NCI-H345 (cell line): ENCODE data around the gene CCDC196.

ENCODE experiments used
- DNase-seq: peaks from one replicate; lab custom pipeline; 2025; lab: John Stamatoyannopoulos, UW

CCDC196 gene

GRCh38 chr14:66485910-66486421 is at the start of gene CCDC196:
CCDC196 (plus strand) TSS chr14:66486371; CDS start chr14:66486503, 132 bp downstream.
- DNase-seq: no peak

DNA sequence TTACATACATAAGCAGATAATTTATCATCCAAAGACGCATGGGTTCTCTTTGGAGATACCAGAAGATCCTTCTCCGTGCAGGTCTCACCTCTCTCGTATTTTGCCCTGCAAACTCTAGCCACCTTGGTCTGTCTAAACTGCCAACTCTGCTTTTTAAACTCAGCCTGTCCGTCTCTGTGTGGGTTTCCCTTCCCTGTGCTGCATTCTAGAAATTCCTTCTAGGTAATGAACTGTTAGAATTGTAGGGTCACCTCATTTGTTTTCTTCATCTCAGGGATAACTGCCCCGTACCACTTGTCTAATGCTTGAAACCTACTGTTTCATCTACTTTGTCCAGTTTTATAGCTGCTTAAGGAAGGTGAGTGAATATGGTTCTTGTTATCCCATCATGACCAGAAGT is 45.4 kb upstream of the CCDC196 start:
- DNase-seq: no peak

DNA sequence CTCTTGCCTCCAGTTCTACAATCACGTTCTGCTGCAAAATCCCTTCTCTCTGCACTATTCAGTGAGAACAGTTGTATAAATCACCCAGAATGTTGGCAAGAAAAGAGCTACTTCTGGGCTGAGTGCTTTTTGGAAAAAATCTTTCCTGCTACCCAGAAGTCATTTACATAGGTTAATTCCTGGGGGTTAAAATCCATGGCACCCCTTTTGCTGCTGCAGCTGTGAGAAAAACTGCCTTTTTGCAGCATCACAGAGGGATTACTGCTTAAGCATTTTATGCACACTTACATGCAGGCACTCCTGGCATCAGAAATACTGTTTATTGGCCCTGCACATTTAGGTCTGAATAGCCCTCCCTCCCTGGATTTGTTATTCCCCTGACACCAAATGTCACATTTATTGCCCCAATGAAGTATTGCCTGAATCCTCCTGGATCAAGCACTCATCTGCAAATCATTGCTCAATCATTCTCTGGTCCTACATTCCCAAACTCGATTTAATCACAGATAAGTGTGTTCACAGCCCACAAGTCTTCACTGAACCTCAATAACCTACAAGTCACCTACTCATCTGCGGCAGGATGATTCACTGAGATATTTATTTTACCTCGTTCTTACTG is 43.1 kb upstream of the CCDC196 start:
- DNase-seq: no peak

- DNase-seq: no peak
These were observed 42.4 kb upstream of the CCDC196 start for GRCh38 chr14:66443785-66444184.

DNA sequence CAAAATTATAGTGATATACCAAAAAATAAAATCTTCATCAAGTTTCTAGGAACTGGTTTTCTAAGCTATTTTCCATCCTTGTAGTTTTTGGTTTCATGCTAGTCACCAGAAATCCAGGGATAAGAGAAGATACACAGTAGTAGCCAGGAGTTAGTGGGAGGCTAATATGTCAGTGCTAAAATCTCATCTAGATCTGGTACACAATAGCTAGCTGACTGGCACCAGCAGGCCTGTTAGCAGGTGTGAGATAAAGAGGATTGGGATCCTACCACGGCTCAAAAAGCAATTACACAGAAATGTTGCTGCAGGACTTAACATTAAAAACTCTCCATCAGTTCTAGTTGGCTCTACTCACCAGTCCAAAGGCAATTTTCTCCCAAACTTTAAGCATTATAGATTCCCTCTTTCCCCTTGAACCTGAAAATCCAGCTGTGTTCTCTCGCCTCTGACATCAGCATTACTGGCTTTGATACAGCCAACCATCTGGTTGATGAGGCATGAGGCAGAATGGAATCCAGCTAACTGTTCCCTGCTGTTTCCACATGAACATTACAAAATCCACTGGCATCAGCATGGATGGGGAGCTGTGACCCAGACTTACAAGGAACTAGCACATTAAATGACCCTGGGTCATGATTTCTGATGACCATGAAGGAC is 41.8 kb upstream of the CCDC196 start:
- peak; percentile 11 for DNase-seq

DNA sequence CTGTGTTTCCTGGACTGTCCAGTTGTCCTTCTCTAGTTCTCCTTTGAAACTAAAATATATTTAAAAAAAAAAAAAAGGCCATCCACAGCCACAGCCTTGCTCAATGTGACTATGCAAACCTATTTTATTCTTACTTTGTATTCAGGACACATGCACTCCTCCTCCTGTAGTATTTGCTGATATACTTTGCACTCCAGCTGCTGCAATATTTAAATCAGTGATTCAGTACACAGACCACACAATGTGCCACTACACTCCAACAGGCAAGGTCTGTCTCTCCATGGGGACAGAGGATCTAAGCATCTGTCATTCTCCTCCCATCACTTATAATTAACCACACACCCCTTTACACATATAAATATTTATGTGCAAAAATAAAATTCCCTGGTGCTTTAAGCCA is 40.2 kb upstream of the CCDC196 start:
- DNase-seq: peak; percentile 45

DNA sequence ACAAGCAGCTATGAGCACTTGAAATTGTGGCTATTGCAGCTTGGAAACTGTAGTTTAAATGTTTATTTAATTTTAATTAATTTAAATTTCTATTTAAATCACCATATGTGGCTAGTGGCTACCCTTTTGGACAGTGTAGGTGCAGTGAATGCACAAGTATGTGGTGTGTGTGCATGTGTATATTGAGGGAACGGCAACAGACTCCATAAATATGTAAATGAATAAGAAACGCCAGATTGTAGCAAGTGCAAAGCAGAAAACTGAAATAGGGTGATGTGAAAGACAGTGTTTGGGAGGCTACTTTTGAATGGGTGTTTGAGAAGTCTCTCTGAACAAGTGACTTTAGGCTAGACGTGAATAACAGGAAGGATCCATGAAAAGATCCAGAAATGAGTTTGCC is 32.7 kb upstream of the CCDC196 start:
- no peak for DNase-seq

GRCh38 chr14:66459603-66460002 is 26.6 kb upstream of the CCDC196 start:
- no peak for DNase-seq

- no peak for DNase-seq
These were observed 21.9 kb upstream of the CCDC196 start for GRCh38 chr14:66464261-66464660.

GRCh38 chr14:66468778-66469367 is 17.3 kb upstream of the CCDC196 start:
- no peak for DNase-seq

DNA sequence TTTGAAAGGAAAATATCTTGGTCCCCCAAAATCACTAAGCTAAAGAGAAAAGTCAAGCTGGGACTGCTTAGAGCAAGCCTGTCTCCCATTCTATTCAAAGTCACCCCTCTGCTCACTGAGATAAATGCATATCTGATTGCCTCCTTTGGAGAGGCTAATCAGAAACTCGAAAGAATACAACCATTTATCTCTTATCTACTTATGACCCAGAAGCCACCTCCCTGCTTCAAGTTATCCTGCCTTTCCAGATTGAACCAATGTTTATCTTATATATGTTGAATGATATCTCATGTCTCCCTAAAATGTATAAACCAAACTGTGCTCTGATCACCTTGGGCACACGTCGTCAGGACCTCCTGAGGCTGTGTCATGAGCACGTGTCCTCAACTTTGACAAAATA is 14.6 kb upstream of the CCDC196 start:
- DNase-seq: no peak

GRCh38 chr14:66472251-66472650 is 13.9 kb upstream of the CCDC196 start:
- no peak for DNase-seq

DNA sequence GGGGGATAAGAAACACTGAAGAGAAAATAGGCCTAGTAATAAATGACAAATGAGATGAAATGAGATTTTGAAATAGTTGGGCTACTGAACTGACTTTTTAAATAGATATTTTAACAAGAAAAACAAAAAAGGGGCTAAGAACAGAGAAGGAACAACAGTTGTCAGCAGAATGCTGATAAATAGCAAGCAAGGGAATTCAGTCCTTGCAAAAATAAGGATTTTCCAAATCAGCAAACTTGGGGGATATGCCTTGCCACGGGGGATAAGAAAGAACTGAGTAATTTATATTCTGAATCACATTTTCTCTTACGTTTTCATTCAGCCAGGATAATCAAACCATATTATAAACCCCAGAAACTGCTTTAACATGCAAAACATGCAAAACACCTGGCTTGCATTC is 12.9 kb upstream of the CCDC196 start:
- no peak for DNase-seq

DNA sequence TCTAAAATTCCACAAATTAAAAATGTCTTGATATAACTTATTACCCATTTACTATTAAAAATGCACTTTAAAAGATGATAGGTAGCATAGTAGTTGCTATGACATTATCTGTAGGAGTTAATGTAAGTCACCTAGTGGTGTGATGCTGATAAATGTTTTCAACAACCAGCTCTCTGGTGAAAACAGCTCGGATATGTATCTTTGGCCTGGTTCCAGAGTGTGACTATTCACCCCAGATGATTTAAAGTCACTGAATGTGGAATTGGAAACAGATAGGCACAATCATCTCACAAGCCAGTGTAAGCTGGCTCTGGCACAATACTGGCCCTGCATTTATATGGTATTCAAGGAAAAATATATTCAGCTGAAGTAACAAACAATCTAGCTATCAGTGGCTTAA is 9.2 kb upstream of the CCDC196 start:
- DNase-seq: no peak

DNA sequence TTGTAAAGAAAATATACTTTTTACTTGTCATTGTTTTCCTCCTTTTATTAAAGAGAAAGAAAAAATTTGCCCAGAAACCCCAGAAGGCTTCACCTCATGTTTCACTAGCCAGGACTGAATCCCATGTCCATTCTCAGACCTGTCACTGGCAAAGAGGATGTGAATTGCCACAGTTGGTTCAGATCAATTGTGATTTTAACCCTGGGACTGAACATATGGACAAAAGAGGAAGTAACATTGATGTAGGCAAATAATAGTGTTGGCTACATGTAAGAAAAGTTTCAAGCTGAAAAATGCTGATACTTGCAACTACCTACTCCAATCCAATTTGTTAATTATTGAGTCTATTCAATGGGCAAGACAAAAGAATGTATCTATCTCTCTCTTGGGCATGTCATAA is 8.6 kb upstream of the CCDC196 start:
- no peak for DNase-seq

DNA sequence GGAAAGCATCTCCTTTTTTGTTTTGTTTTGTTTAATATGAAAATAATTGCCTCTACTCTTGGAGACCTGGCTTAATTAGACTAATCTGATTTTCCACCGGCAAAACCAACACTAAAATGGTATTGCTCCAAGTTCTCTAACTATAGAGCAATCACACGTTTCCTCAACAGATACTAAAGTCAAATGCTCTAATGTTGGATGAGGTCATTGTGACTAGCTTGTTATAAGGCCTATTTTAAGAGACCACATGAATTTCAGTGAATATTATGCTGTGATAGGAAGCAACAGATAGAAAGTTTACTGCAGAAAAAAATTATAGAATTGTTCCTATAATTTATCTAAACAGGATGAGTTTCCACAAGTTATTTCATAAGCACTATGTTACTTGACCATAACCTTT is 3.3 kb upstream of the CCDC196 start:
- DNase-seq: no peak

- DNase-seq: no peak
These were observed 2.8 kb upstream of the CCDC196 start for GRCh38 chr14:66483322-66483721.

- DNase-seq: no peak
These were observed 1.1 kb upstream of the CCDC196 start for GRCh38 chr14:66485029-66485428.

GRCh38 chr14:66487164-66487563 is 993 bp downstream of the CCDC196 start:
- DNase-seq: no peak

- no peak for DNase-seq
These were observed 4.3 kb downstream of the CCDC196 start for GRCh38 chr14:66490143-66491111.

GRCh38 chr14:66493750-66494149 is 7.6 kb downstream of the CCDC196 start:
- no peak for DNase-seq
